GM19438 (cell line): ENCODE results near the gene LAD1.

ENCODE experiments used
- ATAC-seq: cut with Tn5 transposase; IDR thresholded peaks from one replicate; pipeline ENCODE4 v1.9.1; 2021; ENCODE audit warnings: low read depth; ENCODE audit not compliant: unreplicated experiment

Gene LAD1

GRCh38 chr1:201370500-201370899 lies 28.6 kb downstream of the LAD1 start:
- ATAC-seq: no peak

GRCh38 chr1:201369209-201369608 lies 29.9 kb downstream of the LAD1 start:
- no peak for ATAC-seq

GRCh38 chr1:201366696-201367095 lies 32.4 kb downstream of the LAD1 start:
- ATAC-seq: no peak

DNA sequence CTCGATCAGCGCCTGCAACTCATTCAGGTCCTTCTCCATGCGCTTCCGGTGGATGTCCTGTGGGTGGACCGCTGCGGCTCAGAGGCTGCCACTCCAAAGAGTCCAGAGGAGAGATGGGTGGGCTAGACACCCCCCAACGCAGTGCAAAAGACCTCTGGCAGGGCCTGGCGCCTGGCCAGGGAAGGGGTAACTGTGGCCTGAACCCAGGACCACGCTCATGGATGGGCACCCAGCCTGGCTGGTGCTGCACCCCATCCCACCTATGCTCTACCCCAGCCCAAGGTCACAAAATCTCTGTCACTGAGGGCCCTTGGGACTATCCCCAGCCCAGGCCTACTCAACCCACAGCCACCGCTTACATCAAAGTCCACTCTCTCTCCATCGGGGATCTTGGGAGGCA lies 33.9 kb downstream of the LAD1 start:
- no peak for ATAC-seq

DNA sequence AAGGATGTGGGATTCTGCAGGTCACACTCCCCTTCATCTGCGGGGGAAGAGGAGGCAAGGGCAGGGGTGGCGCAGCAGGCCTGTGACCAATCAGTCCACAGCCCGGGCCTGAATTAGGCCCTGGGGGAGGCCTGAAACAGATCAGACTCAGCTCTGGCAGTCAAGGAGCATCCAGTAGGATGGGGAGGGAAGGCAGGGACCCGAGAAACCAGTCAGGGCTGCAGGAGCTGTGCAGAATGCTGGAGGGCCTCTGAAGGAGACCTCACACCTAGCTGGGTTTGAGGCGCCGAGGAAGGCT lies 34.4 kb downstream of the LAD1 start:
- no peak for ATAC-seq

DNA sequence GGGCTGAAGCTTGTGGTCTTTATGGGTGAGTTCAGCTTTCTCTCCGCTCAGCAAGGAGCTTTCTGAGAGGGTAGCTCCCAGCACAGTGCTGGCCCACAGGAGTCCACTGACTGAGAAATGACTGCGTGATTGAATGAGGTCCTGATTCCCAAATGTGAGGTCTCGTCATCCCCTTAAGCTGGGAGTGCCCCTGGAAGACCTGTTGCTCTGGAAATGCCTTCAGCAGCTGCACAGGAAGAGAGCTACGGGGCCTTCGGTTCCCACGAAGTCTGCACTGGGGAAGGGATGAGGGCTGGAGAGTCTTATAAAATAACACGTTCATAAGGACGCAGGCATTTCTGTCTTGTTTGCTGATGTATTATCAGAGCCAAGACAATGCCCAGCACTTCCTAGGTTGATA lies 35.7 kb downstream of the LAD1 start:
- ATAC-seq: no peak

DNA sequence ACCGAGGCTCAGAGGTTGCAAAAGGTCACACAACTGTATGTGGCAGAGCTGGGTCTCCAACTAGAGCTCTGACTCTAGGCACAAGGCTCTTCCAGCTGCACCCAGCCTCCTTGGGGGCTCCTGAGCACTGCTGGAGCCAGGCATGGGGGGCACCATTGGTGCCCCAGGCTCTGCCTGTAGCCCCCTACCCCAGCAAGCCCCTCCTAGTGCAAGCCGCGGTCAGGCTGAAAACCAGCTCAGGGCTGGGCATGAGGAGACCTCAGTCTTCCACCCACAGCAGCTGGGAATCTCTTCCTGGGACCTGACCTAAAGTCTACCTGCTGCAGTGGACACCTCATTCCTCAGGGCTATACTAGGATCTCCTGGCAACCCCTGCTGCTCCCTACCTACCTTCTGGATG lies 36.2 kb downstream of the LAD1 start:
- ATAC-seq: no peak

DNA sequence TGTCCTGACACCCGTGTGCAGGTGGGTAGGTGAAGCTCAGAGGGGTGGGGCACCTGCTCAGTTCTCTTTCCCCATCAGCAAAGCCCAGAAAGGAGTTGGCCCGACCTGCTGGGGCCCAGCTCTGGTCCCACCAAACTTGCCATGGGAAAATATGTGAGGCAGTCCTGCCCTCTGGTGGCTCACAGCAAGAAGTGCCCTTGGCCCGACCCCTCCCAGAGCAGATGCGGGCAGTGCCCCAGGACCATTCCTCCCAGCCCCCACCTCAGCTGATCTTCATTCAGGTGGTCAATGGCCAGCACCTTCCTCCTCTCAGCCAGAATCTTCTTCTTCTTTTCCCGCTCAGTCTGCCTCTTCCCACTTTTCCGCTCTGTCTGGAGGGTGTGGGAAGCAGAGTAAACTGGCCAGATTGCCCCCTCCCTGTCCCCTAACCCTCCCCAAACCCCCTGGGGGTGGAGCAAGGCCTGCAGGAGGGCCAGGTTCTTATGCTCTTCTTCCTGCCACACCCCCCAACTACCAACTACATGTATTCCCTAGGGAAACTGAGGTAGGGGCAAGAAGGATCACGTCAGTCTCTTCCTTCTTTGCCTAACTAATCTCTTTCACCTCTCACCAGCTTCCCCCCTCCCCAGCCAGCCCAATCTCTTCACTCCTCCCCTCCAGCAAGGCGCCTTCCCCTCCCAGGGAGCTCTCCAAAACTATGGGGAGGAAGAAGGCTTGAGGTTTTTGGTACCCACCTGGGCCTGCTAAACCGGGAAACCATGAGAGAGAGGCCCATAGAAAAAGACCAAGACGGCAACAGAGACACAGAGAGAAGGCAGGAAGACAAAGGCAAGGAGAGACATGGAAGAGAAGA lies 37.2 kb downstream of the LAD1 start:
- ATAC-seq: no peak

DNA sequence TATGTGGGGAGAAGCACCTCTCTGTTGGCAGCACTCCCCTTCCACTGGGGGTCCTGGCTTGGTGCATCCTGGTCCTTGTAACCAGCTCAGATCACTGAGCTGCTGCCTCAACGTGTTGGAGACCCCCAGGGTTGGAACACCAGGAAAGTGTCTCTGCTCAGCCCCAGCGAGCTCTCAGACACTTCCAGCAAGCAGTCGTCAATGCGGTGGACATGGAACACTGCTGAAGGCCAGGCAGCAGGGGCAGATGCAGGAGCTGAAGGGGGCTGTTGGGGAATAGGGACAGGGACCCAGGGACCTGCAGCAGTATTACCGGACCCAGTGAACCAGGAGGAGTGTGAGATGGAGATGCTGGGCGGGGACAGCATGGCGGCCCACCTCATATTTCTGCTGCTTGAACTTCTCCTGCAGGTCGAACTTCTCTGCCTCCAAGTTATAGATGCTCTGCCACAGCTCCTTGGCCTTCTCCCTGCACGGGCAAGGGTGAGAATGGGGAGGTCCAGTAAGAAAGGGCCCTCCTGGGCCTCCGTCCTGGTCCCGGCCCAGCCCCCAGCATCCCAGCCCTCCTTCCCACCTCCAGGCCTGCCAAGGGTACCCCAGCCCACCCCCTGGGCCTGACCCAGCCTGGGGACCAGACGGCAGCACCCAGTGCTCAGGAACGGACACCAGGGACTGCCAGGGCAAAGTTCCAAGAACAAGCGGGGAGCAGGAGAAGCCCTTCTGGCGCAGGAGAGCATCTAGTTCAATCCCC lies 38.0 kb downstream of the LAD1 start:
- no peak for ATAC-seq

GRCh38 chr1:201360486-201360885 lies 38.6 kb downstream of the LAD1 start:
- no peak for ATAC-seq

GRCh38 chr1:201359873-201360210 lies 39.3 kb downstream of the LAD1 start:
- no peak for ATAC-seq

- no peak for ATAC-seq
Observed at GRCh38 chr1:201359031-201359872, 39.9 kb downstream of the LAD1 start.

DNA sequence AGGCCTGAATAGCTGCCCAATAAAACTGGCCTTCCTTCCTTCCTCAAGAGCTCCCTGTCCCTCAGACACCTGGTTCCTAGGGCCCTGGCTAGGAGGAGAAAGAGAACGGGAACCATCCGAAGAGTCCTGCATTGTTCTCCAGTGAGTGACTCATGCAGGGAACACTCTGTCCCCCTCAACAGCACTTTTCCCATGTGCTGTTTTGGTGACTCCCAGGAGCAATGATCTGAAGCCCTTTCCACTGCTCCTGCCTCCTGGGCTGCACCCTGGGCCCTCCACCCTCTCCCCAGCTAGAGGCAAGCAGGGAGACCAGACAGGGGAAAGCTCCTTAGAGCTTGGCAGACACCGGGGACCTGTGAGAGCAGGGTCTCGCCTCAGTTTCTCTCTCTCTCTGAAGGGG lies 40.5 kb downstream of the LAD1 start:
- no peak for ATAC-seq

DNA sequence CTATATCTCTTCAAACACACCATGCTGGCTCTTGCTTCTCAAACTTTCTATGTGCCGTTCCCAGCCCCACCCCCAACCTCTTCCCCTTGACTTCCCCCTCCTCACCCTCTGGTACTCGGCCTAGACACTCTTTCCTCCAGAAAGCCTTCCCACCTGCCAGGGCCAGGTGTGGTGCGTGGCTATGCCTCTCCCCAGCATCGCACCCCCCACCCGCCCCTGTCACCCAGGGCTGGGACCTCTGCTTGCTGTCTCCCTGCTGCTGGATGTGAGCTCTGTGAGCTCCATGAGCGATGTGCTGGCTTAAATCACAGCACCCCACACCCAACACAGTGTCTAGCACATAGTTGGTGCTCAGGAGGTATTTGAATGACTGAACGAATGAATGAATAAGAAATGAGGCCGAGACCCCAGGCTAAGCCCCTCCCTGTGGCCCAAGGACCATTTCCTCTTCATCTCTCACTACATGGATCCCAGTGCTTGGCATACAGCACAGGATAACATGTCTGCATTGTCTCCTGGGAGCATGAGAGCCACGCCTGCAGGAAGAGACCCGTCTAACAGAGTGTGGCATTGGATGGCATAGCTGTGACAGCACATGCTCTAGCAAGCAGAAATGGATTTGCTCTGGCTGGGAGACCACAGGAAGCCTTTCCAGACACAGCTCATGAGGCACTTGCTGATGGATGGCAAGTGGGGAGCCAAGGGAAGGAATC lies 41.3 kb downstream of the LAD1 start:
- no peak for ATAC-seq

- ATAC-seq: no peak
Observed at GRCh38 chr1:201357211-201357610, 41.9 kb downstream of the LAD1 start.

GRCh38 chr1:201356701-201357100 lies 42.4 kb downstream of the LAD1 start:
- ATAC-seq: no peak

GRCh38 chr1:201356236-201356635 lies 42.9 kb downstream of the LAD1 start:
- ATAC-seq: no peak

- ATAC-seq: no peak
Observed at GRCh38 chr1:201355471-201355870, 43.7 kb downstream of the LAD1 start.

DNA sequence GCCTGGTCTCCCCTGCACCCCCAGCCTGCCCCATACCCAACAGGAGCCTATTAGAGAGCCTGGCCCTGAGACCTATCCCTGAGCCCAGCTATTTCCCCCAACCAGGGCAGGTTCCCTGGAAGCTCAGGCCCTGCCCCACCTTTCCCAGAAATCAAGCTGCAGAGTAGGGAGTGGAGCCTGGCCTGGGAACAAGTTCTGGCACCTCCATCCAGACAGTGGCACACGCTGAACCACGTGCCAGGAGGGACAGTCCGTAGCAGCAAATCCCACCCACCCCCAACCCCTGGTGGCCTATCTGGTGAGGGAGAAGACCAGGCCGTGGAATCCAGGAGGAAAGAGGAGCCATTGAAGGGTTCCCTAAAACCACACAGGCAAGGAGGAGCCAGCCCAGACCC lies 44.2 kb downstream of the LAD1 start:
- no peak for ATAC-seq

GRCh38 chr1:201354151-201354900 lies 44.8 kb downstream of the LAD1 start:
- no peak for ATAC-seq
